22Rv1 (cell line): ENCODE data around the gene MT3.

ENCODE experiments used
- CTCF ChIP-seq: fragments of 450-650 bp; IDR thresholded peaks from 2 replicates; pipeline ENCODE4 v1.5.1; 2017; ENCODE audit warnings: mild to moderate bottlenecking
- ZFX ChIP-seq: fragments of 450-650 bp; IDR thresholded peaks from 2 replicates; pipeline ENCODE4 v1.6.1; 2017; ENCODE audit warnings: antibody characterized with exemption, borderline replicate concordance

GRCh38 chr16:56614549-56614991 is 25.2 kb downstream of the MT3 start:
- TF ChIP-seq CTCF (no peak), ZFX (no peak)
